ENCODE data around the gene ATP10A. TPM values are rescaled to one million over a fixed set of nuclear protein-coding genes. Genes with fewer than 3 reads are reported as not detected.

The ATP10A gene
- polyA plus RNA-seq, 1 experiment = 3.5 TPM

GRCh38 chr15:25909325-25909724 lies 46.2 kb upstream of the ATP10A start:
- no peak overlapping the region for H3K27ac ChIP-seq (ENCODE audit: low read depth, low read length)
- CTCF ChIA-PET = no interaction called here
- no peaks in the 10 kb centered on the region for H3K27me3 ChIP-seq (ENCODE audit: control insufficient read depth, insufficient read depth, low read length)
- no peaks in the 10 kb centered on the region for H3K9me3 ChIP-seq (ENCODE audit: control insufficient read depth, insufficient read depth, low read length)
- no peak for TF ChIP-seq CTCF (IDR thresholded peaks at IDR 0.05; ENCODE audit: low read depth, low read length)
- H3K4me3 ChIP-seq (ENCODE audit: low read depth, low read length) = no peak overlapping the region
- no peak for DNase-seq (ENCODE audit: low read depth, low spot score)
- POLR2A ChIA-PET = no interaction called here

GRCh38 chr15:25905140-25905539 lies 42.0 kb upstream of the ATP10A start:
- H3K4me3 ChIP-seq (ENCODE audit: low read depth, low read length) = no peak overlapping the region
- H3K27me3 ChIP-seq (ENCODE audit: control insufficient read depth, insufficient read depth, low read length) = no peaks in the 10 kb centered on the region
- POLR2A ChIA-PET = no interaction called here
- peak; percentile 21 for DNase-seq (ENCODE audit: low read depth, low spot score)
- H3K9me3 ChIP-seq (ENCODE audit: control insufficient read depth, insufficient read depth, low read length) = no peaks in the 10 kb centered on the region; the same call in 1 of the 2 replicates
- CTCF ChIA-PET = no interaction called here
- no peak for TF ChIP-seq CTCF (IDR thresholded peaks at IDR 0.05; ENCODE audit: low read depth, low read length)
- peak overlapping the region; percentile 31 for H3K27ac ChIP-seq (ENCODE audit: low read depth, low read length)

GRCh38 chr15:25903024-25903581 lies 40.0 kb upstream of the ATP10A start:
- no peaks in the 10 kb centered on the region; the same call in 1 of the 2 replicates for H3K9me3 ChIP-seq (ENCODE audit: control insufficient read depth, insufficient read depth, low read length)
- no peak for TF ChIP-seq CTCF (IDR thresholded peaks at IDR 0.05; ENCODE audit: low read depth, low read length)
- H3K27ac ChIP-seq (ENCODE audit: low read depth, low read length) = no peak overlapping the region
- ChIA-PET POLR2A (no interaction called here), CTCF (no interaction called here)
- no peaks in the 10 kb centered on the region for H3K27me3 ChIP-seq (ENCODE audit: control insufficient read depth, insufficient read depth, low read length)
- no peak overlapping the region for H3K4me3 ChIP-seq (ENCODE audit: low read depth, low read length)
- DNase-seq (ENCODE audit: low read depth, low spot score) = no peak

- CTCF ChIA-PET = interaction anchor here (0.7 kb wide), 1 partner anchor 52 kb away, joined by 4 read pairs; no protein-coding TSS in a partner anchor
- TF ChIP-seq CTCF (IDR thresholded peaks at IDR 0.05; ENCODE audit: low read depth, low read length) = no peak
- H3K4me3 ChIP-seq (ENCODE audit: low read depth, low read length) = no peak overlapping the region
- H3K9me3 ChIP-seq (ENCODE audit: control insufficient read depth, insufficient read depth, low read length) = no peaks in the 10 kb centered on the region; the same call in 1 of the 2 replicates
- DNase-seq (ENCODE audit: low read depth, low spot score) = no peak
- POLR2A ChIA-PET = no interaction called here
- no peak overlapping the region for H3K27ac ChIP-seq (ENCODE audit: low read depth, low read length)
- H3K27me3 ChIP-seq (ENCODE audit: control insufficient read depth, insufficient read depth, low read length) = no peaks in the 10 kb centered on the region
Measured at GRCh38 chr15:25901811-25902605, 38.9 kb upstream of the ATP10A start.

GRCh38 chr15:25900901-25901300 lies 37.8 kb upstream of the ATP10A start:
- H3K27ac ChIP-seq (ENCODE audit: low read depth, low read length) = no peak overlapping the region
- POLR2A ChIA-PET = interaction anchor here (0.6 kb wide), 1 partner anchor 96 kb away, joined by 6 read pairs; no protein-coding TSS in a partner anchor

More at GRCh38 chr15:25900901-25901300, 37.8 kb upstream of the ATP10A start:
- CTCF ChIA-PET = interaction anchor here (1.3 kb wide), 1 partner anchor 33 kb away, joined by 4 read pairs; no protein-coding TSS in a partner anchor
- Histone ChIP-seq H3K27me3 (ENCODE audit: control insufficient read depth, insufficient read depth, low read length) (no peaks in the 10 kb centered on the region), H3K9me3 (ENCODE audit: control insufficient read depth, insufficient read depth, low read length) (no peaks in the 10 kb centered on the region; the same call in 1 of the 2 replicates), H3K4me3 (ENCODE audit: low read depth, low read length) (no peak overlapping the region)
- no peak for TF ChIP-seq CTCF (IDR thresholded peaks at IDR 0.05; ENCODE audit: low read depth, low read length)
- DNase-seq (ENCODE audit: low read depth, low spot score) = no peak

Data from AG04450 (cell line).